ENCODE measurements around the gene KDM5D. TPM values are rescaled to one million over a fixed set of nuclear protein-coding genes. Genes with fewer than 3 reads are reported as not detected.

KDM5D gene
- polyA plus RNA-seq (2013, experiment 1 of 2): 27.4 TPM
- 23.6 TPM for polyA plus RNA-seq (2013, experiment 2 of 2)

DNA sequence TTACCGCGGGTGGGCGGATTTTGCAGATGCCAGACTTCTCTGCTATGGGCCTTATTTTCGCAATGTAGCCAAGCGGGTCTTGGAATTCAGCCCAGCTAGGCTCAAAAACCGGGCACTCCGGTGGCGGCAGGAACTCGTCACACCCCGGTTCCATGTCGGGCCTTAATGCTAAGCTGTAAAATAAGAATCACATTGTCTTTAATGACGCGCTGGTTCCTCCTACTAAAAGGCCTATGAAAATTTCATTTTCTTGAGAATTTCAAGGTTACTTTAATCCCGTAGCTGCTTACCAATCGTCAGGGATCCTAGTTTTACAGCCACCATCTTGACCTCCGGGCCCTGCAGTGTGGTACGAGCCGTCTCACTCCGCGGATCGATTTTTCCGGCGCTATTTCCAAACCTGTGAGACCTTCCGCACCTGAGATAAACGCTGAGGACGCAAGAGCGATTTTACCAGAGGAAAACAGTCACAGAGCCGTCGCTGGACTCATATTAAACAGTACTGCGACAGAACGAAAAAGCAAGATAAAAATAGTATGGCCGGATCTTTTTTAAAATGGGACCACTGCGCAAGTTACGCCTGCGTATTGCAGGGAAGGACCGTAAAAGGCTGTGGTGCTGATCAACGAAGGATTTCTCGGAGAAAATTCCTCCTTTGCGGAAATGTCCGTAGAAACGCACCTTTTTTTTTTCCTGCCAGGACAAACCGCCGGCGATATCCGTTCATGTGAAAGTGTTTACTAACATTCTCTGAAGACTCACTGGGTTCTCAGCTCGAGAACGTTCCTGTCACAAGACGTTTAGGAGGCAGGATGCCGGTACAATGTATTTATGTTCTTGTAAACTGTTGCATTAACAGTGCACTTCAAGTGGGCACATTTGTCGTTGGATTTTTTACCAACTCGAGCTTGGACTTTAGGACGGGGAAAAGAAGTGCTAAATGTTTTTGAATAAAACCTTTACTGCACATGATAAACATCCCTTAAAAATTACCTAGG, at the start of gene KDM5D:
TSS of gene KDM5D (minus strand) at position 346 of the 998 bp plus-strand sequence. CDS start at position 154, 192 bp downstream.
- no peaks in the 10 kb centered on the region for H3K9me3 ChIP-seq (ENCODE audit: control insufficient read depth, low read length)
- no peaks in the 10 kb centered on the region for H3K4me1 ChIP-seq (ENCODE audit: control insufficient read depth, insufficient read depth, low read length, poor library complexity, severe bottlenecking)
- peaks cover 31% of the 10 kb centered on the region for H3K36me3 ChIP-seq (ENCODE audit: control insufficient read depth, insufficient read depth, low read length)
- WGBS, 2 experiments (ENCODE audit: insufficient coverage in 2 of 2): 0% methylated on average over 27 to 32 of the region's 52 CpGs
- H3K27ac ChIP-seq (ENCODE audit: low read depth, low read length, severe bottlenecking): peak within 1 kb of the TSS; percentile 92
- H3K4me3 ChIP-seq (ENCODE audit: extremely low read depth, insufficient read depth, low read length, poor library complexity, severe bottlenecking): peak within 1 kb of the TSS; percentile 57

DNA sequence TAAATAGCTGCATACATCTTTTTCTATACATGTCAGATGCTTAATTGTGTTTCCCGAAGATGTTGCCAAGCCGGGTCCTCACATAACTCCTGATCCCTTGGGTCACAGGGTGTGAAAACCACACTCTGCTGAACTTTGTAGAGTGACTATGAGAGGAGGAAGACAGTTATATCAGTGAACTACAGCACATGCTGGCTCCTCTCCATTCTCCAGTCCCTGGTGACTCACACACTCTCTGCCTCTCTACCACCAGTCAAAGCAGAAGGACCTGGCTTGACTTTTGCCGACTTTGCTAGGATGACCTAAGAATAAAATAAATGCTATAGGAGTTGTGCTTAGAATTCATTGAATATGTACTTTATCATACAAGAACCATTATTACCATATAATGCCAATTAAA, 23.8 kb upstream of the KDM5D start:
- no peaks in the 10 kb centered on the region for H3K4me1 ChIP-seq (ENCODE audit: control insufficient read depth, insufficient read depth, low read length, poor library complexity, severe bottlenecking)
- H3K9me3 ChIP-seq (ENCODE audit: control insufficient read depth, low read length): no peaks in the 10 kb centered on the region
- no CpG with 5 or more reads among the region's 3 CpGs for WGBS, 2 experiments (ENCODE audit: insufficient coverage in 2 of 2)
- no peak overlapping the region for H3K27ac ChIP-seq (ENCODE audit: low read depth, low read length, severe bottlenecking)
- H3K4me3 ChIP-seq (ENCODE audit: extremely low read depth, insufficient read depth, low read length, poor library complexity, severe bottlenecking): no peak overlapping the region
- H3K36me3 ChIP-seq (ENCODE audit: control insufficient read depth, insufficient read depth, low read length): no peaks in the 10 kb centered on the region

DNA sequence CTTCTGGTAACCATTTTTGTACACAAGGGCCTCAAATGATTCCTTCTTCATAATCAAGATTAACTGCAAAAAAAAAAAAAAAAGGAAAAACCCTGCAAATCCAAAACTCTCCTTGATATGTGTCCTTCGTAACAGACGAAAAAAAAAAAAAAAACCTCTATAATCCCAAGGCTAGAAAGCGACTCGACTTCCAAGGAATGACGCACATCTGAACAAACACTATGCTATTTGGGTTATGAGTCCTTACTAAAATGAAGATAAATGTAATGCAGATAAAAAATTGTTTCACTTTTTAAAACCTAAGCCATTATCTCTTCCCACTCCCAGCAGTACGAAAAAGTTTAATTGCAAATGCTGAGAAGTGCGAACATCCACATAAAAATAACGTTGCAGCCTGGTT, 1.2 kb downstream of the KDM5D start:
- Histone ChIP-seq H3K27ac (ENCODE audit: low read depth, low read length, severe bottlenecking) (no peak overlapping the region), H3K4me3 (ENCODE audit: extremely low read depth, insufficient read depth, low read length, poor library complexity, severe bottlenecking) (peak overlapping the region; percentile 57), H3K36me3 (ENCODE audit: control insufficient read depth, insufficient read depth, low read length) (peaks cover 41% of the 10 kb centered on the region), H3K4me1 (ENCODE audit: control insufficient read depth, insufficient read depth, low read length, poor library complexity, severe bottlenecking) (no peaks in the 10 kb centered on the region), H3K9me3 (ENCODE audit: control insufficient read depth, low read length) (no peaks in the 10 kb centered on the region)
- no CpG with 5 or more reads among the region's 8 CpGs for WGBS, 2 experiments (ENCODE audit: insufficient coverage in 2 of 2)

DNA sequence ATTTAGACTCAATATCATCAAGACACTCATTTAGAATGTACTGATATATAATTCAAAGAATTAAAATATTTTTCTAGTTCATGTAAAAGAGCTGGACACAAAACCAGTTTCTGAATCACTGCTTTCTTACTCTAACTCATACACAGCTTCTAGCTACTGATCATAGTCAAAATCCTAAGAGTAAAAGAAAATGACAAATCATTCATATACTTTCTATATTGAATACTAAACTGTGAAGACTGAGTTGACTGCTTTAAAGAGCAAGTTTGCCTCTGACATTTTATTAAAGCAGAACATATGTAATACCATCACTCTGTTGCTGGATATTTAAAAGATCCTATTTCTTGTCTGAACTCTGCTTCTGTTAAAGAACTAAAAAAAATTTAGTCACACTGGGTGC, 2.4 kb downstream of the KDM5D start:
- no peak overlapping the region for H3K27ac ChIP-seq (ENCODE audit: low read depth, low read length, severe bottlenecking)
- H3K4me3 ChIP-seq (ENCODE audit: extremely low read depth, insufficient read depth, low read length, poor library complexity, severe bottlenecking): no peak overlapping the region

DNA sequence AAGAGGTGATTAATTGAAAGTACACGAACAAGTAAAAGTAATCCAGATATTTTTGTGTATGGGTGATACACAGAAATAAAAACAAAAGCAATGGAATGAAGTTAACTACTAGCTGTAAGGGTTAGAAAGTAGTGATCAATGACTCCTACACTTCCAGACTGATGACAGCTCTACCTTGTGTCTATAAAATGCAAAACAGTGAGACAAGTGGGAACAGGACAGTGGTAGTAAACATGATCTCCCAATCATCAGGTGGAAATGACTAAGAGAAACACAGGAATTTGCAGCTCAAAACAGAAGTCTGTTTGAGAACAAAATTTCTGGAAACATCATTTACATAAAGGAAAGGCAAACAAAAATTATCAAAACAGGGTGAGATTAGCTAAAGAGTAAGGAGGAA, 10.1 kb downstream of the KDM5D start:
- Histone ChIP-seq H3K36me3 (ENCODE audit: control insufficient read depth, insufficient read depth, low read length) (peaks cover 52% of the 10 kb centered on the region), H3K4me3 (ENCODE audit: extremely low read depth, insufficient read depth, low read length, poor library complexity, severe bottlenecking) (no peak overlapping the region), H3K27ac (ENCODE audit: low read depth, low read length, severe bottlenecking) (no peak overlapping the region), H3K9me3 (ENCODE audit: control insufficient read depth, low read length) (no peaks in the 10 kb centered on the region), H3K4me1 (ENCODE audit: control insufficient read depth, insufficient read depth, low read length, poor library complexity, severe bottlenecking) (no peaks in the 10 kb centered on the region)
- WGBS, 2 experiments (ENCODE audit: insufficient coverage in 2 of 2): no CpG with 5 or more reads among the region's 1 CpG

More for the DNA sequence above, 2.4 kb downstream of the KDM5D start:
- H3K36me3 ChIP-seq (ENCODE audit: control insufficient read depth, insufficient read depth, low read length): peaks cover 45% of the 10 kb centered on the region
- H3K4me1 ChIP-seq (ENCODE audit: control insufficient read depth, insufficient read depth, low read length, poor library complexity, severe bottlenecking): no peaks in the 10 kb centered on the region
- H3K9me3 ChIP-seq (ENCODE audit: control insufficient read depth, low read length): no peaks in the 10 kb centered on the region

DNA sequence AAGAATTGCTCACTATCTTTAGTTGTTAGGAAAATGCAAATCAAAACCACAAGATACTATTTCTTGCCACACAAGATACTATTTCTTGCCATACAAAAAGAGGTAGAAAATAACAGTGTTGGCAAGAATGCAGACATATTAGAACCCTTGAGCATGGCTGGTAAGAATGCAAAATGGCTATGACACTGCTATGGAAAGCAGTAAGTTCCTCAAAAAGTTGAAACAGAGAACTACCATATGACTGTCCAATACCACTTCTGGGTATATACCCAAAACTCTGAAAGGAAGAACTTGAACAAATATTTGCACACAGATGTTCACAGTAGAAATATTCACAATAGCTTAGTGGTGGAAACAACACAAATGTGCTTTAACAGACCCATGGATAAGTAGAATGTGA, 26.6 kb downstream of the KDM5D start:
- Histone ChIP-seq H3K27ac (ENCODE audit: low read depth, low read length, severe bottlenecking) (no peak overlapping the region), H3K9me3 (ENCODE audit: control insufficient read depth, low read length) (no peaks in the 10 kb centered on the region), H3K4me3 (ENCODE audit: extremely low read depth, insufficient read depth, low read length, poor library complexity, severe bottlenecking) (no peak overlapping the region), H3K36me3 (ENCODE audit: control insufficient read depth, insufficient read depth, low read length) (peaks cover 63% of the 10 kb centered on the region), H3K4me1 (ENCODE audit: control insufficient read depth, insufficient read depth, low read length, poor library complexity, severe bottlenecking) (peaks cover 3% of the 10 kb centered on the region)

DNA sequence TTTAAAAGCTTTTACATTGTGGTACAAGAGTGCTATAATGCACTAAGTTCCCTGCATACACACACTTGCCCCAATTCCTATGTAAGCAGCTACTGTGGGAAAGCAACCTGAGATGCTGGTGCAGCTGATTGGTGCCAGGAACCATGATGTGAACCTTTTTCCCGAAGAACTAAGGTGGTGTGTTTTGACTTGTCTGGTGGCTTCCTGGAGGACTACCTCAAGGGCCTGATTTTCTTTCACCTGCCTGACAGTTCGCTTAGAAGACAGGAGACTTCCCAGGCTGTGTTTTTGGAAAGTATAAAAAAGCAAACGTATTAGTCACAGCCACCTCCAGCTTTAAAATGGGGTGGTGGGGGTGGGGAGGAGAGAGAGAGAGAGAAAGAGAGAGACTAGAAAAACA, 27.4 kb downstream of the KDM5D start:
- WGBS, 2 experiments (ENCODE audit: insufficient coverage in 2 of 2): 100% methylated on average over 1 of the region's 3 CpGs; no CpG with 5 or more reads in 1 of the 2 experiments
- Histone ChIP-seq H3K36me3 (ENCODE audit: control insufficient read depth, insufficient read depth, low read length) (peaks cover 60% of the 10 kb centered on the region), H3K4me3 (ENCODE audit: extremely low read depth, insufficient read depth, low read length, poor library complexity, severe bottlenecking) (no peak overlapping the region), H3K9me3 (ENCODE audit: control insufficient read depth, low read length) (no peaks in the 10 kb centered on the region), H3K27ac (ENCODE audit: low read depth, low read length, severe bottlenecking) (no peak overlapping the region), H3K4me1 (ENCODE audit: control insufficient read depth, insufficient read depth, low read length, poor library complexity, severe bottlenecking) (peaks cover 3% of the 10 kb centered on the region)

DNA sequence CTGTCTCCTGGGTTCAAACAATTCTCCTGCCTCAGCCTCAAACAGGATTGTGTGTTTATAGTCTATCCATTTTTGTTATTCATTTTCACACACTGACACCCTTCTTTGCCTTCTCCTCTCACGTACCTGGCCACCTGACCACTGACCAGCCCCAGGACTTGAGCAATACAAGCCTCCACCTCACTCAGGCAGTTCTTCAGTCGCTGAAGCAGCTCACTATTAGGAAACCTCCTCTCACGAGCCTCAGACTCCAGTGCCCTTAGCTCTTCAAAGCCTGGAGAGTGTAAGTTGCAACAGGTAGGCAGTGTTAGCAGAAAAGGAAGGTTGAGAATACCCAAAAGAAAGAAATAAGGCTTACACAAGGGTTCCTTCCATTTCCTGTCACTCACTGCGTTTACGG, 29.3 kb downstream of the KDM5D start:
- H3K4me1 ChIP-seq (ENCODE audit: control insufficient read depth, insufficient read depth, low read length, poor library complexity, severe bottlenecking): peaks cover 3% of the 10 kb centered on the region
- H3K4me3 ChIP-seq (ENCODE audit: extremely low read depth, insufficient read depth, low read length, poor library complexity, severe bottlenecking): no peak overlapping the region
- H3K27ac ChIP-seq (ENCODE audit: low read depth, low read length, severe bottlenecking): no peak overlapping the region
- no peaks in the 10 kb centered on the region for H3K9me3 ChIP-seq (ENCODE audit: control insufficient read depth, low read length)
- WGBS, 2 experiments (ENCODE audit: insufficient coverage in 2 of 2): 100% methylated on average over 2 of the region's 5 CpGs; no CpG with 5 or more reads in 1 of the 2 experiments
- peaks cover 52% of the 10 kb centered on the region for H3K36me3 ChIP-seq (ENCODE audit: control insufficient read depth, insufficient read depth, low read length)

DNA sequence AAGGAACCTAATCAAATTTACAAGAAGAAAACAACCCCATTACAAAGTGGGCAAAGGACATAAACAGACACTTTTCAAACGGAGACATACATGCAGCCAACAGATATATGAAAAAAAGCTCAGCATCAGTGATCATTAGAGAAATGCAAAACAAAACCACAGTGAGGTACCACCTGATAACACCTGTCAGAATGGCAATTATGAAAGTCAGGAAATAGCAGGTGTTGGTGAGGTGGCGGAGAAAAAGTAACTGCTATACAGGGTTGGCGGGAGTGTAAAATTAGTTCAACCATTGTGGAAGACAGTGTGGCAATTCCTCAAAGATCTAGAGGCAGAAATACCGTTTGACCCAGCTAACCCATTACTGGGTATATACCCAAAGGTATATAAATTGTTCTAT, 31.1 kb downstream of the KDM5D start:
- Histone ChIP-seq H3K9me3 (ENCODE audit: control insufficient read depth, low read length) (no peaks in the 10 kb centered on the region), H3K4me3 (ENCODE audit: extremely low read depth, insufficient read depth, low read length, poor library complexity, severe bottlenecking) (no peak overlapping the region), H3K4me1 (ENCODE audit: control insufficient read depth, insufficient read depth, low read length, poor library complexity, severe bottlenecking) (peaks cover 3% of the 10 kb centered on the region), H3K36me3 (ENCODE audit: control insufficient read depth, insufficient read depth, low read length) (peaks cover 65% of the 10 kb centered on the region), H3K27ac (ENCODE audit: low read depth, low read length, severe bottlenecking) (no peak overlapping the region)
- WGBS, 2 experiments (ENCODE audit: insufficient coverage in 2 of 2): 100% methylated on average over 1 of the region's 4 CpGs; no CpG with 5 or more reads in 1 of the 2 experiments

DNA sequence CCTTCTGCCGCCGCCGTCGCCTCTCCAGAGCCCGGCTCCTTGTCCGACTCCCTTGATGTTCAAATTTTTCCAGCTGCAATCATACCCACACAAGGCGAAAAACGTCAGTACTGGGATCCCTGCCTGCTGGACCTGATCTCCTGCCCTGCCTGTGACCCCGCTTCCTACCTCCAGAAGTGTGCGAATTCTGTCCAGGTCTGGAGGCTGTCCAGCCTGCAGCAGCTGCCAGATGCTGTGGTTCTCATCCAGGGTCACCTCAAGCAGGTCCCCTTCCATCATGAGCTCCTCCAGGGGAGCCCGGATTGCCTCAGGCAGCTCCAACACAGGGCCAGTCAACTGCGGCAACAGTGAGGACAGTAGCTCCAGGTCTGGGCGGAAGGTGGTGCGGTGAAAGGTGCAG, 38.3 kb downstream of the KDM5D start:
- Histone ChIP-seq H3K4me3 (ENCODE audit: extremely low read depth, insufficient read depth, low read length, poor library complexity, severe bottlenecking) (no peak overlapping the region), H3K4me1 (ENCODE audit: control insufficient read depth, insufficient read depth, low read length, poor library complexity, severe bottlenecking) (no peaks in the 10 kb centered on the region), H3K9me3 (ENCODE audit: control insufficient read depth, low read length) (no peaks in the 10 kb centered on the region), H3K27ac (ENCODE audit: low read depth, low read length, severe bottlenecking) (no peak overlapping the region), H3K36me3 (ENCODE audit: control insufficient read depth, insufficient read depth, low read length) (peaks cover 66% of the 10 kb centered on the region)
- 90 to 100% methylated on average over 1 to 8 of the region's 14 CpGs for WGBS, 2 experiments (ENCODE audit: insufficient coverage in 2 of 2)

DNA sequence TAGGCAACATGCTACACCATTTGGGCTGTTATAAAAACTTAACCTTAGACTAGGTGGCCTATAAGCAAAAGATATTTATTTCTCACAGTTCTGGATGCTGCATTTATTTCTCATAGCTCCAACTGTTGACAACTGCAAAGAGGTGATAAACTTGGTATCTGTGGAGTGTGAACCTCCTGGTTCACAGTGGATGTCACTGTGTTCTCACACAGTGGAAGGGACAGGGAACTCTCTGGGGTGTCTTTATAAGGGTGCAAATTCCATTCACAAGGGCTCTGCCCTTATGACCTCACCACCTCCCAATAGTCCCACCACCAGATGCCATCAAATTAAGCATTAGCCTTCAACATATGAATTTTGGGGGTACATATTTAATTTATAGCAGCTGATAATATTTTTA, 46.0 kb downstream of the KDM5D start:
- no peaks in the 10 kb centered on the region for H3K4me1 ChIP-seq (ENCODE audit: control insufficient read depth, insufficient read depth, low read length, poor library complexity, severe bottlenecking)
- H3K36me3 ChIP-seq (ENCODE audit: control insufficient read depth, insufficient read depth, low read length): peaks cover 30% of the 10 kb centered on the region
- H3K27ac ChIP-seq (ENCODE audit: low read depth, low read length, severe bottlenecking): no peak overlapping the region
- no peaks in the 10 kb centered on the region for H3K9me3 ChIP-seq (ENCODE audit: control insufficient read depth, low read length)
- no peak overlapping the region for H3K4me3 ChIP-seq (ENCODE audit: extremely low read depth, insufficient read depth, low read length, poor library complexity, severe bottlenecking)

All from mesodermal cell (in vitro differentiated cells).